GM19372 (cell line): ENCODE measurements around the gene TNPO3.
A peak's percentile ranks its signal among the peaks of the same experiment; 100 is the strongest.
"Not testable (repeated sequence)": the region's sequence is repeated elsewhere in the genome, so short reads cannot be mapped to it uniquely, and the experiment has no call there.

Experiments used
- ATAC-seq: cut with Tn5 transposase; IDR thresholded peaks from one replicate; pipeline ENCODE4 v1.9.1; 2021; ENCODE audit warnings: mild to moderate bottlenecking, low read depth, moderate library complexity; ENCODE audit not compliant: unreplicated experiment

TNPO3 gene

GRCh38 chr7:129017933-129018538 is 36.9 kb downstream of the TNPO3 start:
- no peak for ATAC-seq

GRCh38 chr7:129017264-129017663 is 37.6 kb downstream of the TNPO3 start:
- ATAC-seq: no peak

GRCh38 chr7:129014501-129015101 is 40.3 kb downstream of the TNPO3 start:
- ATAC-seq: no peak

GRCh38 chr7:129013048-129013724 is 41.7 kb downstream of the TNPO3 start:
- ATAC-seq: no peak

- ATAC-seq: no peak
These were observed 42.3 kb downstream of the TNPO3 start for GRCh38 chr7:129012641-129013040.

GRCh38 chr7:129010075-129010474 is 44.8 kb downstream of the TNPO3 start:
- ATAC-seq: no peak

- peak; percentile 74 for ATAC-seq
These were observed 45.5 kb downstream of the TNPO3 start for GRCh38 chr7:129009437-129009836.

- ATAC-seq: peak; percentile 19
These were observed 46.1 kb downstream of the TNPO3 start for GRCh38 chr7:129008645-129009414.

GRCh38 chr7:129007572-129007971 is 47.3 kb downstream of the TNPO3 start:
- ATAC-seq: no peak

- no peak for ATAC-seq
These were observed 48.1 kb downstream of the TNPO3 start for GRCh38 chr7:129006636-129007414.

- no peak for ATAC-seq
These were observed 49.7 kb downstream of the TNPO3 start for GRCh38 chr7:129005186-129005585.

GRCh38 chr7:128997181-128997580 is 57.7 kb downstream of the TNPO3 start:
- no peak for ATAC-seq

GRCh38 chr7:128994560-128994959 is 60.4 kb downstream of the TNPO3 start:
- not testable (repeated sequence) for ATAC-seq

GRCh38 chr7:128993419-128993818 is 61.5 kb downstream of the TNPO3 start:
- ATAC-seq: no peak

GRCh38 chr7:128989961-128990360 is 65.0 kb downstream of the TNPO3 start:
- ATAC-seq: no peak

- no peak for ATAC-seq
These were observed 66.5 kb downstream of the TNPO3 start for GRCh38 chr7:128988372-128988771.

- no peak for ATAC-seq
These were observed 68.3 kb downstream of the TNPO3 start for GRCh38 chr7:128986609-128987008.

- ATAC-seq: no peak
These were observed 69.3 kb downstream of the TNPO3 start for GRCh38 chr7:128985660-128986059.

GRCh38 chr7:128982105-128982504 is 72.8 kb downstream of the TNPO3 start:
- no peak for ATAC-seq

- ATAC-seq: no peak
These were observed 80.5 kb downstream of the TNPO3 start for GRCh38 chr7:128974241-128974934.
